ENCODE results near the gene LIN28B. TPM values are rescaled to one million over a fixed set of nuclear protein-coding genes. Genes with fewer than 3 reads are reported as not detected.
"Not testable (repeated sequence)": the region's sequence is repeated elsewhere in the genome, so short reads cannot be mapped to it uniquely, and the experiment has no call there.

LIN28B gene
- total RNA-seq, 4 donors from 2014 or later: not detected

DNA sequence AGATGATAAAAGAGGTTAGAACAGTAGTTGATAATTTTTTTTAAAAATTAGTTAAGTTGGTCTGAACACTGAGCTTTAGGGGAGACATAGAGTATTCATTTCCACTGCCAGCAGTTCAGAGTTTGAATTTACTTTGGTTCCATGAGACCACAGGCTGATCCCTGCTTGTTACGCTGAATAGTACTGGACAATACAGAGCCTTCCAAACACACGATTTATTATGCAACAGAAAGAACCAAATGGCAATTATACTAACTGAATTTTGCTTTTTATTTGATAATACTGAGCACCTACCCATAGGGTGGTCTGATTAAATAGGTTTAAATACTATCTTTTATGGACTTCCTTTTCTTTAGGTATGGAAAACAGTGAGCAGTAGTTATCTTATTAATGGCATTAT is 111.5 kb downstream of the LIN28B start:
- intact Hi-C loops (cut with DNase I; ENCODE audit: low total_unique reads): no loop called here
- WGBS, 2 donors: 78 to 81% methylated on average over 2 of the region's 2 CpGs
- no peak overlapping the region for H3K4me3 ChIP-seq (ENCODE audit: low read depth, poor library complexity, severe bottlenecking)
- DNase-seq (ENCODE audit: low spot score in 2 of 2): no peak
- TF ChIP-seq POLR2A (IDR thresholded peaks at IDR 0.05): no peak
- TF ChIP-seq, protein P1, sequence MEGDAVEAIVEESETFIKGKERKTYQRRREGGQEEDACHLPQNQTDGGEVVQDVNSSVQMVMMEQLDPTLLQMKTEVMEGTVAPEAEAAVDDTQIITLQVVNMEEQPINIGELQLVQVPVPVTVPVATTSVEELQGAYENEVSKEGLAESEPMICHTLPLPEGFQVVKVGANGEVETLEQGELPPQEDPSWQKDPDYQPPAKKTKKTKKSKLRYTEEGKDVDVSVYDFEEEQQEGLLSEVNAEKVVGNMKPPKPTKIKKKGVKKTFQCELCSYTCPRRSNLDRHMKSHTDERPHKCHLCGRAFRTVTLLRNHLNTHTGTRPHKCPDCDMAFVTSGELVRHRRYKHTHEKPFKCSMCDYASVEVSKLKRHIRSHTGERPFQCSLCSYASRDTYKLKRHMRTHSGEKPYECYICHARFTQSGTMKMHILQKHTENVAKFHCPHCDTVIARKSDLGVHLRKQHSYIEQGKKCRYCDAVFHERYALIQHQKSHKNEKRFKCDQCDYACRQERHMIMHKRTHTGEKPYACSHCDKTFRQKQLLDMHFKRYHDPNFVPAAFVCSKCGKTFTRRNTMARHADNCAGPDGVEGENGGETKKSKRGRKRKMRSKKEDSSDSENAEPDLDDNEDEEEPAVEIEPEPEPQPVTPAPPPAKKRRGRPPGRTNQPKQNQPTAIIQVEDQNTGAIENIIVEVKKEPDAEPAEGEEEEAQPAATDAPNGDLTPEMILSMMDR (IDR thresholded peaks at IDR 0.05): no peak

DNA sequence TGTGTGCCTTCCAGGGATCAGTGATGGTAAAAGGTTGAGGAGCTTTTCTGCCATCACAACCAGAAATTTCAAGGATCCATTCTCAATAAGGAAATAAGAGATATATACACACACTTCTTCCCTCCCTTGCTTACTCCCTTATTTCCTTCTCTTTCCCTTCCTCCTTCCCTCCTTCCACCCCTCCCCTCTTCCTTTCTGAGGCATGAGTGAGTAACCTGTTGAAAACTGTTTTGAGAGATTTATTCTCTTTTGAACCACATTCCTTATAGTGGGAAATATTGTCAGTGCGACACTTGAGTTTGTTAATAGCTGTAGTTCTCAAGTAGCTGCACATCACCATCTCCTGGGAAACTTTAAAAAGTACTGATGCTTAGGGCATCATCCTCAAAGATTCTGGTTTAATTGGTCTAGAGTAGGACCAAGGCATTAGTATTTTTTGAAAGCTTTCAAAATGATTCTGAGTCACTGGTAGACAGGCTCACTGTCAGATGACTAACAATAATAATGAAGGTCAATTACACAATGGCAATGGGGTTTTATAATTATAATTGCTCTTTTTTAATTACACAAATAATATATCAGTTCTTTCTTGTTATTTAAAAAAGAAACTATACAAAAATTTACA is 113.0 kb downstream of the LIN28B start:
- TF ChIP-seq POLR2A (IDR thresholded peaks at IDR 0.05): no peak
- TF ChIP-seq, protein P1 (IDR thresholded peaks at IDR 0.05): no peak
- intact Hi-C loops (cut with DNase I; ENCODE audit: low total_unique reads): no loop called here
- no peak overlapping the region for H3K4me3 ChIP-seq (ENCODE audit: low read depth, poor library complexity, severe bottlenecking)
- DNase-seq (ENCODE audit: low spot score in 2 of 2): no peak
- WGBS, 2 donors: 50 to 67% methylated on average over 1 of the region's 1 CpG

GRCh38 chr6:105072798-105073199 is 115.9 kb downstream of the LIN28B start:
- intact Hi-C loops (cut with DNase I; ENCODE audit: low total_unique reads): no loop called here
- no peak overlapping the region for H3K4me3 ChIP-seq (ENCODE audit: low read depth, poor library complexity, severe bottlenecking)
- no peak for TF ChIP-seq POLR2A (IDR thresholded peaks at IDR 0.05)
- no peak for DNase-seq (ENCODE audit: low spot score in 2 of 2)

- H3K4me3 ChIP-seq (ENCODE audit: low read depth, poor library complexity, severe bottlenecking): no peak overlapping the region
- intact Hi-C loops (cut with DNase I; ENCODE audit: low total_unique reads): no loop called here
- TF ChIP-seq, protein P1 (IDR thresholded peaks at IDR 0.05): no peak
- no peak for TF ChIP-seq POLR2A (IDR thresholded peaks at IDR 0.05)
- DNase-seq (ENCODE audit: low spot score in 2 of 2): no peak
Observed at GRCh38 chr6:105075210-105075609, 118.3 kb downstream of the LIN28B start.

DNA sequence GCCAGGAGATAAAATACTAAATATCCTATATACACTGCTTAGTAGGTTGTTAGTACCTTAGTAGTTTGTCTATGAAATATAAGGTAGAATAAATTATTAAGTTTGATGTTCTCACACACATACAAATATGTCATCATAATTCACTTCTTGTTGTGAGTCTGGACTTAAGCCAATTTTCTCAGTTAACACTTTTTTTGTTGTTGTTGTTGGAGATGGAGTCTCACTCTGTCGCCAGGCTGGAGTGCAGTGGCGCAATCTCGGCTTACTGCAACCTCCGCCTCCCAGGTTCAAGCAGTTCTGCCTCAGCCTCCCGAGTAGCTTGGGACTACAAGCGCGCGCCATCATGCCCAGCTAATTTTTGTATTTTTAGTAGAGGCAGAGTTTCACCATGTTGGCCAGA is 119.5 kb downstream of the LIN28B start:
- intact Hi-C loops (cut with DNase I; ENCODE audit: low total_unique reads); H3K4me3 ChIP-seq (ENCODE audit: low read depth, poor library complexity, severe bottlenecking); DNase-seq (ENCODE audit: low spot score in 2 of 2): not testable (repeated sequence)
- 77 to 86% methylated on average over 8 of the region's 8 CpGs for WGBS, 2 donors

GRCh38 chr6:105077596-105078385 is 120.9 kb downstream of the LIN28B start:
- no peak overlapping the region for H3K4me3 ChIP-seq (ENCODE audit: low read depth, poor library complexity, severe bottlenecking)
- TF ChIP-seq, protein P1 (IDR thresholded peaks at IDR 0.05): no peak
- no peak for TF ChIP-seq POLR2A (IDR thresholded peaks at IDR 0.05)
- WGBS, 2 donors: 2 to 5% methylated on average over 1 of the region's 1 CpG
- intact Hi-C loops (cut with DNase I; ENCODE audit: low total_unique reads): no loop called here
- DNase-seq (ENCODE audit: low spot score in 2 of 2): no peak

DNA sequence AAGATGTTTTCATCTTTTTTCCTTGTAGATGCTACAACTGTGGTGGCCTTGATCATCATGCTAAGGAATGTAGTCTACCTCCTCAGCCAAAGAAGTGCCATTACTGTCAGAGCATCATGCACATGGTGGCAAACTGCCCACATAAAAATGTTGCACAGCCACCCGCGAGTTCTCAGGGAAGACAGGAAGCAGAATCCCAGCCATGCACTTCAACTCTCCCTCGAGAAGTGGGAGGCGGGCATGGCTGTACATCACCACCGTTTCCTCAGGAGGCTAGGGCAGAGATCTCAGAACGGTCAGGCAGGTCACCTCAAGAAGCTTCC is 121.4 kb downstream of the LIN28B start:
- no peak for DNase-seq (ENCODE audit: low spot score in 2 of 2)
- TF ChIP-seq, protein P1 (IDR thresholded peaks at IDR 0.05): no peak
- no peak for TF ChIP-seq POLR2A (IDR thresholded peaks at IDR 0.05)
- no peak overlapping the region for H3K4me3 ChIP-seq (ENCODE audit: low read depth, poor library complexity, severe bottlenecking)
- WGBS, 2 donors: 60 to 62% methylated on average over 6 of the region's 6 CpGs
- intact Hi-C loops (cut with DNase I; ENCODE audit: low total_unique reads): no loop called here

Measured in lower leg skin (tissue), 4 donors.